GM20000 (cell line): ENCODE measurements around the gene MIP.

Experiments used
- DNase-seq: peaks from one replicate; pipeline ENCODE4 v3.0.0; 2012; ENCODE audit warnings: low spot score
- TF ChIP-seq, protein P1 (sequence below): IDR thresholded peaks from 2 replicates; pipeline ENCODE4 v1.5.1; 2012; ENCODE audit warnings: mild to moderate bottlenecking, control low read depth; ENCODE audit errors: extremely low read depth, missing control alignments

MIP gene

GRCh38 chr12:56431850-56432249 is 22.6 kb downstream of the MIP start:
- no peak for DNase-seq
- TF ChIP-seq, protein P1, sequence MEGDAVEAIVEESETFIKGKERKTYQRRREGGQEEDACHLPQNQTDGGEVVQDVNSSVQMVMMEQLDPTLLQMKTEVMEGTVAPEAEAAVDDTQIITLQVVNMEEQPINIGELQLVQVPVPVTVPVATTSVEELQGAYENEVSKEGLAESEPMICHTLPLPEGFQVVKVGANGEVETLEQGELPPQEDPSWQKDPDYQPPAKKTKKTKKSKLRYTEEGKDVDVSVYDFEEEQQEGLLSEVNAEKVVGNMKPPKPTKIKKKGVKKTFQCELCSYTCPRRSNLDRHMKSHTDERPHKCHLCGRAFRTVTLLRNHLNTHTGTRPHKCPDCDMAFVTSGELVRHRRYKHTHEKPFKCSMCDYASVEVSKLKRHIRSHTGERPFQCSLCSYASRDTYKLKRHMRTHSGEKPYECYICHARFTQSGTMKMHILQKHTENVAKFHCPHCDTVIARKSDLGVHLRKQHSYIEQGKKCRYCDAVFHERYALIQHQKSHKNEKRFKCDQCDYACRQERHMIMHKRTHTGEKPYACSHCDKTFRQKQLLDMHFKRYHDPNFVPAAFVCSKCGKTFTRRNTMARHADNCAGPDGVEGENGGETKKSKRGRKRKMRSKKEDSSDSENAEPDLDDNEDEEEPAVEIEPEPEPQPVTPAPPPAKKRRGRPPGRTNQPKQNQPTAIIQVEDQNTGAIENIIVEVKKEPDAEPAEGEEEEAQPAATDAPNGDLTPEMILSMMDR, result no peak

DNA sequence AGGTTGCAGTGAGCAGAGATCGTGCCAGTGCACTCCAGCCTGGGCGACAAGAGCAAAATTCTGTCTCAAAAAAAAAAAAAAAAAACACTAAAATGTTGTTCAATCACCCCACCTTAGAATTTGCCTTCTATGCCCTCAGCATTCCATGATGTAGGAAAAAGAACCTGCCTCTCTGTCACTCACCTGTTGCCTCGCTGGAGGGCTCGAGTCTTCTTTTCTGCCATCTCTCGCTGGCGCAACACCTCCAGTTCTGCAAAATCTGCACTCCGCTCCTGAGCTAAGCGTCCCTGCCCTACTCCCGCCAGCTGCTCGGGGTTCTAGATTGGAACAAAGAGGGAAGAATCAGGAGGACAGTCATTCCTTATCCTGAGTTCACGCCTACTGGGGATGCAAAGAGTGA is 23.2 kb downstream of the MIP start:
- TF ChIP-seq, protein P1, result no peak

GRCh38 chr12:56425940-56426438 is 28.5 kb downstream of the MIP start:
- DNase-seq, result no peak
- TF ChIP-seq, protein P1, result no peak

More for the DNA sequence above, 23.2 kb downstream of the MIP start:
- DNase-seq, result no peak

DNA sequence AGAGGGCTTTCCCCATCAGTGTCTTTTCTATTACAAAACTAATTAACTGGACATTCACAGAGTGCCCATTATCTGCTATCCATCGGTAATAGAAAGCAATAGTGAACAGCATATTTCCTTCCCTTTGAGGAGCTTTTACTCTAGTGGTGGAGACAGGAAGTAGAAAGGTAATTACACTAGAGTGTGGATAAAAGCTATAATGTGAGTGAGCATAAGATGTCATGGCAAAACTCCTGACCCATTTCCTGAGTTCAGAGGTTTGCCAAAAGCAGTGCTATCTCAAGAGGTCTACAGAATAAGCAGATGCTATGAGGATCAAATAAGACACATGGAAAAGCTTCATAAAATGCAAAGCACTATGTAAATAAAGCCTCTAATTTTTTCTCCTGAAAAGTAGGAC is 29.3 kb downstream of the MIP start:
- TF ChIP-seq, protein P1, result no peak
- no peak for DNase-seq

DNA sequence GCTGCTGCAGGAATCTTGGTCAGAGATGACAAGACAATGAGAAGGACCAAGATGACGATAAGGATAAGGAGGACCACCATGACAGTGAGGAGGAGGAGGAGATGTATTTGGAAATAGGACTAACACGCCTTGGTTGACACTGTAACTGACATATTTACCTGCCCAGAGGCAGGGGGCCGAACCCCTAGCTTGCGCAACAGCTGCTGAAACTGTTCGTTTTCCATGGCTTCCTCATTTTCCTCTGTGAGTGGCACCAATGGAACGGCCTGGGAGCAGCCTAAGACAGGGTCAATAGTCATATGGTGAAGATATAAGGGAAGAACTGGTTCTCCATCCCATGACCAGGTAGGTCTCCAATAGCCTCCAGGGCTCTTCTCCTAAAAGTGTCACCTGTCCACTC is 34.0 kb downstream of the MIP start:
- DNase-seq, result no peak
- TF ChIP-seq, protein P1, result no peak

DNA sequence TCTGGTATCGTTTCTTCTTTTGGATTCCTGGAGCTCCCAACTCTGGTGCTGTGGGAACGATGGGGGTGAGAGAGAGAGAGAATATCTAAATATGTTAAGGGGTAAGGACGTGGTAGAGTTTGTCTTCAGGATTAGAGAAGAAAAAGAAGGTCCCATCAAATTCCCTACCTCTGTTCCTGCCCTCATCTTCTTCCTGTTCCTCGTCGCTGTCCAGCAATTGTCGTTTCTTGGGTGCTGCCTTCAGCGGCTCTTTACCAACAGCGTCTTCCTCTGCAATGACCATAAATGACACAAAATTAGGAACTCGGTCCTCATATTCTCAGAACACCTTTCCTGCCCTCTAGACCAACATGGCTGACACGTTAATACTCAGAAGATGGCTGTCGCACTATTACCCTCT is 36.7 kb downstream of the MIP start:
- DNase-seq, result no peak
- TF ChIP-seq, protein P1, result no peak

GRCh38 chr12:56414401-56414800 is 40.1 kb downstream of the MIP start:
- DNase-seq, result no peak
- TF ChIP-seq, protein P1, result no peak
